Natural killer cell treated with Interleukin-12 subunit alpha and Interleukin-12 subunit beta and Interleukin-15 and Interleukin-18, amount 100 ng/mL, for 72 hours (primary cell): ENCODE measurements around the gene SLC6A19. TPM values are rescaled to one million over a fixed set of nuclear protein-coding genes. Genes with fewer than 3 reads are reported as not detected.
A peak's percentile ranks its signal among the peaks of the same experiment; 100 is the strongest.
"Not testable (repeated sequence)": the region's sequence is repeated elsewhere in the genome, so short reads cannot be mapped to it uniquely, and the experiment has no call there.

Source experiments
- ATAC-seq, 2 donors: fragments of 150-1000 bp; cut with Tn5 transposase in 1 of 2; sonication (Bioruptor Pico), chemical (Tn5 transposase) in 1 of 2; 2 replicates each; pipeline ENCODE4 v1.10.0; 2021
- DNase-seq: peaks from one replicate; pipeline ENCODE4 v3.0.0; 2022; ENCODE audit warnings: low spot score
- H3K27ac Mint-ChIP-seq, 2 donors: 1 replicate in 1 of 2; 2 replicates in 1 of 2; pipeline ENCODE4 v1.8.0; 2022; ENCODE audit warnings: mixed read lengths in 2 of 2, mild to moderate bottlenecking in 1 of 2, moderate library complexity in 1 of 2
- H3K27me3 Mint-ChIP-seq, 2 donors: 1 replicate in 1 of 2; 2 replicates in 1 of 2; pipeline ENCODE4 v1.8.0; 2022; ENCODE audit warnings: mixed read lengths in 2 of 2
- H3K36me3 Mint-ChIP-seq: one replicate; pipeline ENCODE4 v1.8.0; 2022; ENCODE audit warnings: mixed read lengths
- H3K4me1 Mint-ChIP-seq, 2 donors: 1 replicate in 1 of 2; 2 replicates in 1 of 2; pipeline ENCODE4 v1.8.0; 2022; ENCODE audit warnings: low read depth in 2 of 2, mixed read lengths in 2 of 2, mild to moderate bottlenecking in 1 of 2
- H3K4me3 Mint-ChIP-seq: one replicate; pipeline ENCODE4 v1.8.0; 2022; ENCODE audit warnings: mixed read lengths
- H3K9me3 Mint-ChIP-seq: 2 replicates; pipeline ENCODE4 v1.8.0; 2022; ENCODE audit warnings: mixed read lengths
- total RNA-seq, 2 donors: library from RNA; stranded (reverse); gene quantifications; one replicate each; pipeline ENCODE4 v1.2.3, GENCODE V29; 2022

Gene SLC6A19
- total RNA-seq, 2 donors from 2014 or later: not detected

DNA sequence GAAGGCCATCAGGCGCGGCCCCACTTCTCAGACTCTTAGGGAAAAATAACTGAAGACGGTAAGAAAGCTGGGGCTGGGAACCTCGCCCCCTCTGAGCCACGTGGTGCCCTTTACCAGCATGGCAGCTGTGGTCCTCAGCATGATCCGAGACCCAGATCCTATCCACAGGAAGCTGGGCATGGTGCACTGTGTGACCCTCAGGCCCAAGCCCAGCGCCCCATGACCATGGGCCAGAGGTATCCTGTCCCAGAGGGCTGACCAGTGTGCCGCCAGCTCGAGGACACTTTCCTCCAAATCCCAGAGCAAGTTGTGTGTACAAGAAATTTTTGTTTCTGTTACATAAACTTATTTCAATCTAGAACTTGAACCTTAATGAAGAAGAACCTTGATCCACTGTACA is 65.4 kb downstream of the SLC6A19 start:
- Mint-ChIP-seq H3K4me1 (no peaks in the 10 kb centered on the region), H3K36me3 (no peaks in the 10 kb centered on the region), H3K27ac (no peak overlapping the region), H3K4me3 (no peak overlapping the region), H3K27me3 (peaks cover 0 to 7% of the 10 kb centered on the region in 2 donors), H3K9me3 (no peaks in the 10 kb centered on the region)
- ATAC-seq (no peak), DNase-seq (no peak)

DNA sequence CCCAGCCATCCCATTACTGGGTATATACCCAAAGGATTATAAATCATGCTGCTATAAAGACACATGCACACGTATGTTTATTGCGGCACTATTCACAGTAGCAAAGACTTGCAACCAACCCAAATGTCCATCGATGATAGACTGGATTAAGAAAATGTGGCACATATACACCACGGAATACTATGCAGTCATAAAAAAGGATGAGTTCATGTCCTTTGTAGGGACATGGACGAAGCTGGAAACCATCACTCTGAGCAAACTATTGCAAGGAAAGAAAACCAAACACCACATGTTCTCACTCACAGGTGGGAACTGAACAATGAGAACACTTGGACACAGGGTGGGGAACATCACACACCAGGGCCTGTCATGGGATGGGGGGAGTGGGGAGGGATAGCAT is 66.1 kb downstream of the SLC6A19 start:
- H3K4me1 Mint-ChIP-seq, ATAC-seq, H3K4me3 Mint-ChIP-seq, H3K9me3 Mint-ChIP-seq, DNase-seq, H3K27me3 Mint-ChIP-seq, H3K36me3 Mint-ChIP-seq, H3K27ac Mint-ChIP-seq: not testable (repeated sequence)

DNA sequence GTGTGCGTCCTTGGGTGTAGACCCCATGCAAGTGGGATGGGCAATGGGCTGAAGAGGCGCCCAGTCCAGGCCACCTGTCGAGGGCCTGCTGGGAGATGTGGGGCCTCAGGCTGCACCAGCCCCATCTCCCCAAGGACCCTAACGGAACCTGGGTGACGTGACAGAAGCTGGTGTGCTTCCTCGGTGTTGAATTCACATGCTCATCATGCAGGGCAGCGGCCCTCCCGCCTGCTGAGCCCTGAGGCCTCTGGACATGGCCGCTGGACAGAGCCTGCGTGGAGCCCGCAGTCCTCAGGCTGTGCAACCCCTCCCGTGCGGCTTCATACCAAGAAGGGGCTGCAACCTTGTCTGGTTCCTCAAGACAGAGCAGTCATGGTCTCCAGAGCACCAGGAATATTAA is 66.7 kb downstream of the SLC6A19 start:
- H3K9me3 Mint-ChIP-seq: no peaks in the 10 kb centered on the region
- no peaks in the 10 kb centered on the region for H3K36me3 Mint-ChIP-seq
- DNase-seq: no peak
- no peaks in the 10 kb centered on the region for H3K4me1 Mint-ChIP-seq
- H3K4me3 Mint-ChIP-seq: no peak overlapping the region
- H3K27me3 Mint-ChIP-seq: no peaks in the 10 kb centered on the region
- ATAC-seq: no peak
- no peak overlapping the region for H3K27ac Mint-ChIP-seq

DNA sequence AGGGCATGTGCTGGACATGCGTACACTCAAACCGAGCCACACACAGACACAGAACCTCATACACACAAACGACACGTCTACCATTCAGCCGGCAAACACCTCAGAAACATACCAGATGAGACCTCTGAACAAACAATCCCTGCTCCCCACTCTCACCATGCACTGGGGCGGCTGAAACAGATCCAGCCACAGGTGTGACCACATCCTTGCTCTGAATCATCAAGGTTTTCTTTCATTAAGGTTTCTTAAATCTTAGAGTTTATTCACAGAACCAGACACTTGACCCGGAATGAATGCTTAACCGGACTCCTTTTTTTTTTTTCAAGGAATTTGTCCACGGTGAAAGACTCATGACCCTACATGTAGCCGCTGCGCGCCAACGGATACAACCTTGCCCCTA is 67.3 kb downstream of the SLC6A19 start:
- Mint-ChIP-seq H3K9me3 (no peaks in the 10 kb centered on the region), H3K4me3 (no peak overlapping the region), H3K27me3 (no peaks in the 10 kb centered on the region), H3K27ac (no peak overlapping the region), H3K36me3 (no peaks in the 10 kb centered on the region), H3K4me1 (no peaks in the 10 kb centered on the region)
- DNase-seq (no peak), ATAC-seq (no peak)

DNA sequence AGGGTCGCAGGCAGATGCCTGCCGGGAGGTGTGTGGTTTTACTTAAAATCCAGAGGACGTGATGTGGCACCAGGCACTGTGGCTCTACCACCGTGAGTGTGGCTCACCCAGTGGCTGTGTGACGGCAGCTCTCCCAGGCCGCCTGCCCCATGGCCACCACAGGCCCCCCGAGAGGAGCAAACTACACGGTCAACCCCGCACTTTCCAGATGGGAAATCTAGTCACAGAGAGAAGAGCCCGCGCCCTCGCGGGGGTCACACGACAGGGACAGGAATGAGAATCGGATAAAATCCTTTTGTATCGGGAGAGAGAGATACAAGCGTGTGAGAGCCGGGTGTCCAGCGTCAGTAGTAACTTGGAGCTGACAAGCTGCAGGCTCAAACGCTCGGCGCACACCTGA is 69.0 kb downstream of the SLC6A19 start:
- no peaks in the 10 kb centered on the region for H3K27me3 Mint-ChIP-seq
- no peak for ATAC-seq
- no peak overlapping the region for H3K4me3 Mint-ChIP-seq
- H3K36me3 Mint-ChIP-seq: no peaks in the 10 kb centered on the region
- no peak for DNase-seq
- H3K27ac Mint-ChIP-seq: no peak overlapping the region
- H3K9me3 Mint-ChIP-seq: no peaks in the 10 kb centered on the region
- H3K4me1 Mint-ChIP-seq: no peaks in the 10 kb centered on the region

DNA sequence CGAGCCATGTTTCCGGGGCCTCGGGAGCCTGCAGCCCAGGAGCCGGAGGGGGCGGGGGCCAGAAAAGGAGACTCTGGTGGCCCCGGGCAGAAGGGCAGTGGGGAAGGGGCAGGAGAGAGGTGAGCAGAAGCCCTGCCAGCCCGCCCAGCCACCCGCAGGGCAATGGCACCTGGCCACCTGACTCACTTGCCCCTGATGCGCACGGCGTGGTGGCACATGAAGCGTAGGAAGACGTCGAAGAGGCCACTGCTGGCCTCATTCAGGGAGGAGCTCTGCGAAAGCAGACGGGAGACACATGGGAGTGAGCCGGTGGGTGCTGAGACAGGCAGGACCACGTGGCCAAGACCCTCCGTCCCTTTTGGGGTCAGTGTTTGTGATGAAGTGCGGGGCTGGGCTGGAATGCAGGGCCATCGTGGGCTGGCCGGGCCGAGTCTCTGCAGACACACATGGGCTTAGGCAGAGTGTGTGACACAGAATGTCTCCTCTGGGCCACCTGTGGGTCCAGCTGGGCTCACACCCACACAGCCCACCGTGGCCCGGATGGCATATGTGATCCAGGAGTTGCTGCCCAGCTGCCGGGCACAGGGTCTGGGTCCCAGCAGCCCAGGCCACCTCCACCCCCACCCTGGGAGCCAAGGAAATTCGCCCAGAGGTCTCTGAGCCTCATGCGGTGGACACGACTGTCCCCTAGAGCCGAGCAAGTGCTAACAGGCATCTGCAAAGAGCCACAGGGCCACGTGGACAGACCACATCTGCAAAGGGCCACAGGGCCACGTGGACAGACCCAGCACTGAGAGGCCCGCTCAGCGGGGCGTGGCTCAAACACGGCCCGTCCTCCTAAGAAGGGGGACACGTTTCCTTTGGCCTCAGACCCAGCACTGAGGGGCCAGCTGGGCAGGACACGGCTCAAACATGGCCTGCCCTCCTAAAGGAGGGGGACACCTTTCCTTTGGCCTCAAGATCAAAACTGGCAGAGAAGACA is 69.8 kb downstream of the SLC6A19 start:
- ATAC-seq: peak in 1 of 2 donors; percentile 22

DNA sequence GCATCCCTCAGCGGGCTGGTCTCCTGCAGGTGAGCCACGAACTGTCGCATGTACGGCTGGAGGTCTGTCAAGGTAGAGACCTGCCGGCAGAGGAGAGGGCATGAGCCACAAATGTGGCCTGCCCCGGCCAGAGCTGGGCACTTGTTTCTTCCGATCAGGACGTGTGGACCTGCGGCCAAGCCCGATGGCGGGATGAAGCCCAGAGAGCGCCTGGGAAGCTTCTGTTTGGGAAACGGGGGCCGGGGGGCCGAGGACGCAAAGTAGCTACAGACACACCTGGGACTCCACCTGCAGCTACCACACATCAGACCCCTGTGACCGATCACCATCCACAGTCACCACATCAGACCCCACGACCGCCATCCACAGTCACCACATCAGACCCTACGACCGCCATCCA is 70.8 kb downstream of the SLC6A19 start:
- Mint-ChIP-seq H3K36me3 (no peaks in the 10 kb centered on the region), H3K27ac (no peak overlapping the region), H3K4me1 (peaks cover 0 to 9% of the 10 kb centered on the region in 2 donors), H3K9me3 (no peaks in the 10 kb centered on the region), H3K4me3 (no peak overlapping the region), H3K27me3 (no peaks in the 10 kb centered on the region)
- ATAC-seq: no peak
- DNase-seq: no peak

More for the DNA sequence above, 69.8 kb downstream of the SLC6A19 start:
- H3K27ac Mint-ChIP-seq: no peak overlapping the region
- peaks cover 0 to 3% of the 10 kb centered on the region in 2 donors for H3K4me1 Mint-ChIP-seq
- no peaks in the 10 kb centered on the region for H3K36me3 Mint-ChIP-seq
- DNase-seq: no peak
- no peaks in the 10 kb centered on the region for H3K27me3 Mint-ChIP-seq
- H3K9me3 Mint-ChIP-seq: no peaks in the 10 kb centered on the region
- no peak overlapping the region for H3K4me3 Mint-ChIP-seq

DNA sequence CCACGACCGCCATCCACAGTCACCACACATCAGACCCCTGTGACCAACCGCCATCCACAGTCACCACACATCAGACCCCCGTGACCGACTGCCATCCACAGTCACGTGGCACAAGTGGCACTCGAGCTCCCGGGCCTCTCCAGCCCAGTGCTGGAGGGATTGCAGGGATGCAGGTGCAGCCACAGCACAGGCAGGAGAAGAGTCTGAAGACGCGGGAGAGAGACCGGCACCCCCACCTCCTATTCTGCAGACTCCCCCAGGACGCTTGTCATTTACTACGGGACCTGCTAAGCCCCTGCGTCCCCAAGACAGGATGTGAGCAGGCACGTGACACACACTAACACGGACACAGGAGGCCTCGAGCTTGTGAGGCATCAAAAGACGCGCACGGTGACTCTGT is 72.3 kb downstream of the SLC6A19 start:
- Mint-ChIP-seq H3K4me1 (peaks cover 0 to 14% of the 10 kb centered on the region in 2 donors), H3K36me3 (no peaks in the 10 kb centered on the region), H3K27me3 (no peaks in the 10 kb centered on the region), H3K9me3 (no peaks in the 10 kb centered on the region), H3K4me3 (no peak overlapping the region), H3K27ac (no peak overlapping the region)
- ATAC-seq (no peak), DNase-seq (no peak)

DNA sequence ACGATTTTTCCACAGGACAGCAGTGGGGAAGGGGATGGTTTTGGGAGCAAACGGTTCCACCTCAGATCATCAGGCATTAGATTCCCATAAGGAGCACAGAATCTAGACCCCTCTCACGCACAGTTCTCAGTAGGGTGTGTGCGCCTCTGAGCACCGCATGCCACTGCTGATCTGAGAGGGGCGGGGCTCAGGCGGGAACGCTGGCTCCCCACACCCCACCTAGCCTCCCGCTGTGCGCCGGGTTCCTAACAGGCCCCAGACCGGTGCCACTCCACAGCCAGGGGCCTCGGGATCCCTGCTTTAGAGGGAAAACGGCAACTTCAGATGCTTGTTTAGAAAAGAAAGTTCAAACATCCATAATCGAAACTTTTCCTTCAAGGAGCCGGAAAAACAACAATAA is 73.1 kb downstream of the SLC6A19 start:
- Mint-ChIP-seq H3K4me3 (no peak overlapping the region), H3K9me3 (no peaks in the 10 kb centered on the region), H3K27ac (no peak overlapping the region), H3K27me3 (no peaks in the 10 kb centered on the region), H3K36me3 (no peaks in the 10 kb centered on the region), H3K4me1 (peaks cover 0 to 14% of the 10 kb centered on the region in 2 donors)
- ATAC-seq (no peak), DNase-seq (no peak)

Other genes with a start within 250 kb of the SLC6A19 start
- gene NKD2, start 192.8 kb upstream of the SLC6A19 start, total RNA-seq: under 1 TPM in 1 of 2 donors, not detected in 1; 0.53 TPM
- 10 to 100 TPM; 13.5 to 21.9 TPM for gene SLC12A7, start 89.5 kb upstream of the SLC6A19 start, total RNA-seq
- not detected for gene SLC6A18, start 23.8 kb downstream of the SLC6A19 start, total RNA-seq
- gene TERT, start 93.5 kb downstream of the SLC6A19 start, total RNA-seq: 1 to 10 TPM in 1 of 2 donors, not detected in 1; 1.3 TPM
- gene CLPTM1L, start 143.5 kb downstream of the SLC6A19 start, total RNA-seq: 100 to 1,000 TPM; 112 to 178 TPM
- gene SLC6A3, start 243.8 kb downstream of the SLC6A19 start, total RNA-seq: not detected